Activated T-cell treated with anti-CD3 and anti-CD28 coated beads, Interleukin-2, amount 50 U/mL, for 4 hours (primary cell): ENCODE measurements around the gene F2RL1. TPM values are rescaled to one million over a fixed set of nuclear protein-coding genes. Genes with fewer than 3 reads are reported as not detected.
A peak's percentile ranks its signal among the peaks of the same experiment; 100 is the strongest.
"Not testable (repeated sequence)": the region's sequence is repeated elsewhere in the genome, so short reads cannot be mapped to it uniquely, and the experiment has no call there.

ENCODE experiments used
- ATAC-seq, 2 donors: fragments of 200-7000 bp; cut with Tn5 transposase; one replicate each; pipeline ENCODE4 v1.10.0; 2021
- DNase-seq: peaks from one replicate; pipeline ENCODE4 v3.0.0-alpha.2; 2020
- H3K27me3 Mint-ChIP-seq: one replicate; pipeline ENCODE4 v1.8.0; 2021; ENCODE audit warnings: low read depth, mixed read lengths
- H3K36me3 Mint-ChIP-seq: one replicate; pipeline ENCODE4 v1.8.0; 2022; ENCODE audit warnings: mixed read lengths; ENCODE audit not compliant: insufficient read depth
- H3K4me1 Mint-ChIP-seq: one replicate; pipeline ENCODE4 v1.8.0; 2021; ENCODE audit warnings: low read depth, mixed read lengths
- H3K4me3 Mint-ChIP-seq: one replicate; pipeline ENCODE4 v1.8.0; 2021; ENCODE audit warnings: mild to moderate bottlenecking, moderate library complexity, mixed read lengths
- H3K9me3 Mint-ChIP-seq: one replicate; pipeline ENCODE4 v1.8.0; 2021; ENCODE audit warnings: mixed read lengths
- total RNA-seq, 3 donors: library from RNA; stranded (reverse); gene quantifications; one replicate each; pipeline ENCODE4 v1.2.1, GENCODE V29; 2021

The F2RL1 gene, protein sequence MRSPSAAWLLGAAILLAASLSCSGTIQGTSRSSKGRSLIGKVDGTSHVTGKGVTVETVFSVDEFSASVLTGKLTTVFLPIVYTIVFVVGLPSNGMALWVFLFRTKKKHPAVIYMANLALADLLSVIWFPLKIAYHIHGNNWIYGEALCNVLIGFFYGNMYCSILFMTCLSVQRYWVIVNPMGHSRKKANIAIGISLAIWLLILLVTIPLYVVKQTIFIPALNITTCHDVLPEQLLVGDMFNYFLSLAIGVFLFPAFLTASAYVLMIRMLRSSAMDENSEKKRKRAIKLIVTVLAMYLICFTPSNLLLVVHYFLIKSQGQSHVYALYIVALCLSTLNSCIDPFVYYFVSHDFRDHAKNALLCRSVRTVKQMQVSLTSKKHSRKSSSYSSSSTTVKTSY
- 1 to 10 TPM; 1.6 to 1.9 (median 1.8) TPM for total RNA-seq

GRCh38 chr5:76818844-76819831, at the start of gene F2RL1:
Gene F2RL1 (plus strand): TSS chr5:76819030. CDS start chr5:76819183, 153 bp downstream.
- DNase-seq (peak; percentile 52), ATAC-seq (peak; percentile 81 to 83)
- H3K36me3 Mint-ChIP-seq = peaks cover 3% of the 10 kb centered on the region
- peaks cover 16% of the 10 kb centered on the region for H3K27me3 Mint-ChIP-seq
- H3K9me3 Mint-ChIP-seq = no peaks in the 10 kb centered on the region
- H3K4me1 Mint-ChIP-seq = peaks cover 19% of the 10 kb centered on the region
- H3K4me3 Mint-ChIP-seq = peak within 1 kb of the TSS; percentile 80

GRCh38 chr5:76771041-76771440, 47.8 kb upstream of the F2RL1 start:
- not testable (repeated sequence) for H3K36me3 Mint-ChIP-seq, H3K4me3 Mint-ChIP-seq, DNase-seq

DNA sequence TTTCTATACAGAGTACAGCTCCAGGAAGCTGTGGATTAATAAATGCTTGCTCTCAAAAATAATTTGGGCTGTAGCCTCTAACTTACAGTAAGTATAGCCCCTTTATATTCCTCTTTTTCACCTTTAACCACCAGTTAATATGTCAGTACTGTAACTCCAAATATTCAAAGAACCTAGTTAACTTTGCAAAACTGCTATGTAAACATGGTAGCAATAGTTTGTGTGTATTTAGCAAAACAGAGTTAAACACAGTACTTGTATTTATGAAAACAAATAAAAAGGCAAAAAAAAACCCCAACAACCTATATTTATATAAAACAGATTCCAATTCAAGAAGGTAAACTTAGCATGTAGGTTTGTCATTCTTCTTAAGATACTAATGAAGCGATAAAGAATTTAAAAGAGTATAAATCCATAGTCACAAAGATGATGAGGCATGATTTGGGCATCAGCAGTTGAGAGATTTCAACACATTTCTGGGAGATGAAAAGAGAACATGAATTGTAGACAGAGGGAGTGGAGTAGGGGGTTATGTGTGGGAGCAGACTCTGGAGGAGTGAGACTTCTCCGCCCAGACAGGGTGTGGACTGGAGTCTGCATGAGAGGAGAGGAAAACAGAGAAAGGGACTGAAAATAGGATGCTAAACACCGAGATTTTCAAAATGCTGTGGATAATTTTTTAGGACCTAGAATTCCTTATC, 47.0 kb upstream of the F2RL1 start:
- Mint-ChIP-seq H3K27me3 (no peaks in the 10 kb centered on the region), H3K9me3 (no peaks in the 10 kb centered on the region), H3K4me1 (peaks cover under 1% of the 10 kb centered on the region), H3K36me3 (no peaks in the 10 kb centered on the region), H3K4me3 (no peak overlapping the region)
- DNase-seq (no peak), ATAC-seq (no peak)

More at GRCh38 chr5:76771041-76771440, 47.8 kb upstream of the F2RL1 start:
- not testable (repeated sequence) for ATAC-seq, H3K27me3 Mint-ChIP-seq, H3K4me1 Mint-ChIP-seq, H3K9me3 Mint-ChIP-seq

GRCh38 chr5:76775921-76776320, 42.9 kb upstream of the F2RL1 start:
- no peak for ATAC-seq

GRCh38 chr5:76776391-76776790, 42.4 kb upstream of the F2RL1 start:
- Mint-ChIP-seq H3K36me3 (no peaks in the 10 kb centered on the region), H3K9me3 (no peaks in the 10 kb centered on the region), H3K4me3 (no peak overlapping the region), H3K4me1 (no peaks in the 10 kb centered on the region), H3K27me3 (no peaks in the 10 kb centered on the region)
- ATAC-seq (no peak), DNase-seq (no peak)

More at GRCh38 chr5:76775921-76776320, 42.9 kb upstream of the F2RL1 start:
- Mint-ChIP-seq H3K4me1 (no peaks in the 10 kb centered on the region), H3K9me3 (no peaks in the 10 kb centered on the region), H3K36me3 (no peaks in the 10 kb centered on the region), H3K4me3 (no peak overlapping the region), H3K27me3 (no peaks in the 10 kb centered on the region)
- no peak for DNase-seq

DNA sequence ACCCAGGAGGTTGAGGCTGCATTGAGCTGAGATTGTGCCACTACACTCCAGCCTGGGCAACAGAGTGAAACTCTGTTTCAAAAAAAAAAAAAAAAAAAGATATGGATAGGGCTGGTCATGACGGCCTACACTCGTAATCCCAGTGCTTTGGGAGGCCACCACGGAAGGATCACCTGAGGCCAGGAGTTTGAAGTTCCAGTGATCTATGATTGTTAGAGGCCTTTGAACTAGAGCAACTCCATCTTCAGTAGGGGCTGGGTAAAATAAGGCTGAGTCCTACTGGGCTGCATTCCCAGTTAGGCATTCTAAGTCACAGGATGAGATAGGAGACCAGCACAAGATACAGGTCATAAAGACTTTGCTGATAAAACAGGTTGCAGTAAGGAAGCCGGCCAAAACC, 38.2 kb upstream of the F2RL1 start:
- not testable (repeated sequence) for H3K9me3 Mint-ChIP-seq, H3K4me3 Mint-ChIP-seq, H3K27me3 Mint-ChIP-seq, H3K4me1 Mint-ChIP-seq, ATAC-seq, DNase-seq, H3K36me3 Mint-ChIP-seq

DNA sequence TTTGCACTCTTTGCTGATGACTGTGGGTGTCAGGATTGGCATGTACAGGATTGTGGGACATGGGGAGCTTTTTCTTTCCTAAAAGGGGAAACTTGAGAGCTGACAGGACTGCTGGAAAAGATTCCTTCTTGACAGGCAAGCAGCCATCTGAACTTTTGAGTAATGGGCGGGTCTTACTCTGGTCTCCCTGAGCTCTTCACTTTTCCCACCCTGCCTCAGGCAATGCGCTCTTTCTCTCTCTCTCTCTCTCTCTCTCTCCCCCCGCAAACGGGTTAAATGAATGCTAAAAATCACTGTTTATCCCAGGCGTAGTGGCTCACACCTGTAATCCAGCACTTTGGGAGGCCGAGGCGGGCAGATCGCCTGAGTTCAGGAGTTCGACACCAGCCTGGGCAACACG, 37.1 kb upstream of the F2RL1 start:
- Mint-ChIP-seq H3K4me3 (no peak overlapping the region), H3K9me3 (no peaks in the 10 kb centered on the region), H3K27me3 (no peaks in the 10 kb centered on the region), H3K36me3 (no peaks in the 10 kb centered on the region), H3K4me1 (no peaks in the 10 kb centered on the region)
- no peak for ATAC-seq
- no peak for DNase-seq

DNA sequence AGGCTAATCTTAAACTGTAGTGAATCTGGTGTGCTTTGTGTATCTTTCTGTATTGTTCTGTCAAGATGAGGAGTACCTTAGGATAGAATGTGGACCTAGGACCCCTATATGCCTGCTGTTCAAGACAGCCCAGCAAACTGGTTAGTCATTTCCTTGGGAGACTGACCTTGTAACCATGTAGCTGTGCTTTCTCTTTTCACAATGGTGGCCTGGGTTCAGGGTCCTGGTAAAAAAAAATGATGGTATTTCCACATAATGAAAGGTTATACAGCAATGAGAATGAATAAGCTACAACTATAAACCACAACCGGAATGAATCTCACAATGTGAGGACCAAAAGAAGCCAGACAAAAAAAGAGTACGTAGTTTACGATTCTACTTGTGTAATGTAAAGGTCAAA, 36.4 kb upstream of the F2RL1 start:
- no peak overlapping the region for H3K4me3 Mint-ChIP-seq
- H3K9me3 Mint-ChIP-seq = no peaks in the 10 kb centered on the region
- no peak for DNase-seq
- no peak for ATAC-seq
- H3K36me3 Mint-ChIP-seq = no peaks in the 10 kb centered on the region
- H3K4me1 Mint-ChIP-seq = no peaks in the 10 kb centered on the region
- H3K27me3 Mint-ChIP-seq = no peaks in the 10 kb centered on the region

- no peaks in the 10 kb centered on the region for H3K9me3 Mint-ChIP-seq
- DNase-seq = no peak
- no peak overlapping the region for H3K4me3 Mint-ChIP-seq
- peaks cover 25% of the 10 kb centered on the region for H3K4me1 Mint-ChIP-seq
- no peak for ATAC-seq
- H3K36me3 Mint-ChIP-seq = no peaks in the 10 kb centered on the region
- H3K27me3 Mint-ChIP-seq = no peaks in the 10 kb centered on the region
Observed at GRCh38 chr5:76787237-76787636, 31.6 kb upstream of the F2RL1 start.

- Mint-ChIP-seq H3K36me3 (no peaks in the 10 kb centered on the region), H3K4me3 (no peak overlapping the region), H3K27me3 (no peaks in the 10 kb centered on the region), H3K4me1 (peaks cover 25% of the 10 kb centered on the region), H3K9me3 (no peaks in the 10 kb centered on the region)
- DNase-seq (no peak), ATAC-seq (no peak)
Observed at GRCh38 chr5:76788362-76788761, 30.5 kb upstream of the F2RL1 start.

- not testable (repeated sequence) for H3K36me3 Mint-ChIP-seq, H3K27me3 Mint-ChIP-seq, DNase-seq, H3K4me3 Mint-ChIP-seq, ATAC-seq, H3K9me3 Mint-ChIP-seq
- H3K4me1 Mint-ChIP-seq = peaks cover 25% of the 10 kb centered on the region
Observed at GRCh38 chr5:76789275-76789674, 29.6 kb upstream of the F2RL1 start.

DNA sequence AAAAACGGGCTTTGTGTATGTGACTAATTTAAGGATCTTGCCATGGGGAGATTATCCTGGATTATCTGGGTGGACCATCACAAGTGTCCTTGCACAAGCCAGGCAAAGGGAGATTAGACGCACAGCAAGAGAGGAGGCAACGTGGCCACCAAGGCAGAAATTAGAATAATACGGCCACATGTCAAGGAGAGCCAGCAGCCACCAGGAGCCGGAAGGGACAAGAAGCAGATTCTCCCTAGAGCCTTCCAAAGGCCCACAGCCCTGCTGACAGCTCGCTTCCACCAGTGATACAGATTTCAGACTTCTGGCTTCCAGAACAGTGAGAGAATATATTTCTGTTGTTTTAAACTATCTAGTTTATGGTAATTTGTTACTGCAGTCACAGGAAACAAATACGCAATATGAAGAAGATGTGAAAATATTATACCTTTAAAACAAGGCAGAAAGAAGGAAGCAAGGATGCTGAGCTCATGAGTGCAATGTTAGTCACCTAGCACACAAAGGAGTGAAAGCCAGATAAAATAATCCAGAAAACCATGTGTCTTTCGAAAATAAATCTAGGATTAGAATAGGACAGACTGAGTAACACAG, 28.7 kb upstream of the F2RL1 start:
- no peaks in the 10 kb centered on the region for H3K36me3 Mint-ChIP-seq
- DNase-seq = no peak
- peaks cover 25% of the 10 kb centered on the region for H3K4me1 Mint-ChIP-seq
- ATAC-seq = peak; percentile 44 to 51
- H3K4me3 Mint-ChIP-seq = peak overlapping the region; percentile 45
- H3K9me3 Mint-ChIP-seq = no peaks in the 10 kb centered on the region
- no peaks in the 10 kb centered on the region for H3K27me3 Mint-ChIP-seq

- ATAC-seq (peak; percentile 89 to 90), DNase-seq (no peak)
- H3K4me3 Mint-ChIP-seq = no peak overlapping the region
- H3K36me3 Mint-ChIP-seq = no peaks in the 10 kb centered on the region
- no peaks in the 10 kb centered on the region for H3K9me3 Mint-ChIP-seq
- peaks cover 25% of the 10 kb centered on the region for H3K4me1 Mint-ChIP-seq
- H3K27me3 Mint-ChIP-seq = no peaks in the 10 kb centered on the region
Observed at GRCh38 chr5:76790632-76791290, 28.1 kb upstream of the F2RL1 start.
